ENCODE measurements around the gene CALML3.

DNA sequence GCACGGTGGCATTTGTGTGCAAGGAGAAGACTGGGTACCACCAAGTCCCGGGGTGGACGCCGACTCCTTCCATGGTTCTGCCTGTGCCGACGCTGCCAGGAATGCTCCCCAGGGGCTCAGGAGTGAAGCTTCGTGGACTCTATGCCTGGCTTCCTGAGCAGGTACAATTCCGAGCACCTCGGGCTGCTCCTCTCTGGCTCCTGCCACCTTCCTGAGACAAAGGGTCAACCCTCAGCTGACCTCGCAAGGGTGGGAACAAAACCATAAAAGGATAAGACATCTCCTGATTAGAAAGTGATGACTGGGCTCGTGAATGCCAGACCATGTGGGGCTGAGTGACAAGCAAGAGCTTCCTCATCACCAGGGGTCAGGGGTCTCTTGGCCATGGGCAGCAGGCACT, 31.8 kb downstream of the CALML3 start:
- TF ChIP-seq, protein P1, sequence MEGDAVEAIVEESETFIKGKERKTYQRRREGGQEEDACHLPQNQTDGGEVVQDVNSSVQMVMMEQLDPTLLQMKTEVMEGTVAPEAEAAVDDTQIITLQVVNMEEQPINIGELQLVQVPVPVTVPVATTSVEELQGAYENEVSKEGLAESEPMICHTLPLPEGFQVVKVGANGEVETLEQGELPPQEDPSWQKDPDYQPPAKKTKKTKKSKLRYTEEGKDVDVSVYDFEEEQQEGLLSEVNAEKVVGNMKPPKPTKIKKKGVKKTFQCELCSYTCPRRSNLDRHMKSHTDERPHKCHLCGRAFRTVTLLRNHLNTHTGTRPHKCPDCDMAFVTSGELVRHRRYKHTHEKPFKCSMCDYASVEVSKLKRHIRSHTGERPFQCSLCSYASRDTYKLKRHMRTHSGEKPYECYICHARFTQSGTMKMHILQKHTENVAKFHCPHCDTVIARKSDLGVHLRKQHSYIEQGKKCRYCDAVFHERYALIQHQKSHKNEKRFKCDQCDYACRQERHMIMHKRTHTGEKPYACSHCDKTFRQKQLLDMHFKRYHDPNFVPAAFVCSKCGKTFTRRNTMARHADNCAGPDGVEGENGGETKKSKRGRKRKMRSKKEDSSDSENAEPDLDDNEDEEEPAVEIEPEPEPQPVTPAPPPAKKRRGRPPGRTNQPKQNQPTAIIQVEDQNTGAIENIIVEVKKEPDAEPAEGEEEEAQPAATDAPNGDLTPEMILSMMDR (IDR thresholded peaks at IDR 0.05; ENCODE audit: extremely low read depth in 1 of 2, insufficient read depth in 1 of 2, low read depth in 1 of 2, low read length in 2 of 2), result no peak
- TF ChIP-seq POLR2A (IDR thresholded peaks at IDR 0.05; ENCODE audit: low read depth, low read length), result no peak
- TF ChIP-seq, protein P2, sequence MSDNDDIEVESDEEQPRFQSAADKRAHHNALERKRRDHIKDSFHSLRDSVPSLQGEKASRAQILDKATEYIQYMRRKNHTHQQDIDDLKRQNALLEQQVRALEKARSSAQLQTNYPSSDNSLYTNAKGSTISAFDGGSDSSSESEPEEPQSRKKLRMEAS (IDR thresholded peaks at IDR 0.05; ENCODE audit: insufficient read depth, insufficient read length), result no peak
- no peak for TF ChIP-seq POLR2AphosphoS5 (IDR thresholded peaks at IDR 0.05; ENCODE audit: insufficient read depth, low read depth, low read length)
- no peak for TF ChIP-seq EZH2 (IDR thresholded peaks at IDR 0.05; ENCODE audit: borderline replicate concordance, low read depth, low read length, severe bottlenecking)
- TF ChIP-seq JUN (IDR thresholded peaks at IDR 0.05; ENCODE audit: borderline replicate concordance, insufficient read depth, insufficient read length, low read depth), result no peak
